Activated naive CD4-positive, alpha-beta T cell treated with anti-CD3 and anti-CD28 coated beads, Interleukin-2, amount 50 U/mL, for 24 hours (primary cell): Measurements from ENCODE around the gene TUFT1.

Experiments used
- H3K27ac Mint-ChIP-seq: one replicate; pipeline ENCODE4 v1.8.0; 2021; ENCODE audit warnings: mild to moderate bottlenecking, mixed read lengths
- H3K27me3 Mint-ChIP-seq: one replicate; pipeline ENCODE4 v1.8.0; 2021; ENCODE audit warnings: mixed read lengths
- H3K36me3 Mint-ChIP-seq: one replicate; pipeline ENCODE4 v1.8.0; 2021; ENCODE audit warnings: mixed read lengths
- H3K4me1 Mint-ChIP-seq: one replicate; pipeline ENCODE4 v1.8.0; 2021; ENCODE audit warnings: mixed read lengths
- H3K4me3 Mint-ChIP-seq: one replicate; pipeline ENCODE4 v1.8.0; 2021; ENCODE audit warnings: mild to moderate bottlenecking, mixed read lengths
- H3K9me3 Mint-ChIP-seq: one replicate; pipeline ENCODE4 v1.8.0; 2021; ENCODE audit warnings: mixed read lengths

Gene TUFT1

DNA sequence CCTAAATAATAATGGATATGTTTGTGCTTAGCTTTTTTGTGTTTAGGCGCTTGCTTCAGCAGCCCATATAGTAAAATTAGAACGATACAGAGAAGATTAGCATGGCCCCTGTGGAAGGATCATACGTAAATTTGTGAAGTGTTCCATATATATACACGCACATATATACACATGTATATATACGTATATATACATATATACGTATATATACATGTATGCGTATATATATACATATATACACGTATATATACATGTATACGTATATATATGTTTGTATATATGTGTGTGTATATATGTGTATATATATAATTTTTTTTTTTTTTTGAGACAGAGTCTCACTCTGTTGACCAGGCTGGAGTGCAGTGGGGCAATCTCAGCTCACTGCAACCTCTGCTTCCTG lies 89.2 kb downstream of the TUFT1 start:
- H3K4me1 Mint-ChIP-seq, result peaks cover 17% of the 10 kb centered on the region
- H3K27me3 Mint-ChIP-seq, result no peaks in the 10 kb centered on the region
- no peaks in the 10 kb centered on the region for H3K9me3 Mint-ChIP-seq
- H3K4me3 Mint-ChIP-seq, result no peak overlapping the region
- H3K27ac Mint-ChIP-seq, result no peak overlapping the region
- H3K36me3 Mint-ChIP-seq, result peaks cover 9% of the 10 kb centered on the region
